ENCODE measurements around the gene SLC6A17.

GRCh38 chr1:110112143-110112542 is 38.2 kb upstream of the SLC6A17 start, which contains the start of gene UBL4B:
- TF ChIP-seq EZH2 (IDR thresholded peaks at IDR 0.05; ENCODE audit: borderline replicate concordance, low read depth, low read length, severe bottlenecking): no peak
- TF ChIP-seq, protein P1, sequence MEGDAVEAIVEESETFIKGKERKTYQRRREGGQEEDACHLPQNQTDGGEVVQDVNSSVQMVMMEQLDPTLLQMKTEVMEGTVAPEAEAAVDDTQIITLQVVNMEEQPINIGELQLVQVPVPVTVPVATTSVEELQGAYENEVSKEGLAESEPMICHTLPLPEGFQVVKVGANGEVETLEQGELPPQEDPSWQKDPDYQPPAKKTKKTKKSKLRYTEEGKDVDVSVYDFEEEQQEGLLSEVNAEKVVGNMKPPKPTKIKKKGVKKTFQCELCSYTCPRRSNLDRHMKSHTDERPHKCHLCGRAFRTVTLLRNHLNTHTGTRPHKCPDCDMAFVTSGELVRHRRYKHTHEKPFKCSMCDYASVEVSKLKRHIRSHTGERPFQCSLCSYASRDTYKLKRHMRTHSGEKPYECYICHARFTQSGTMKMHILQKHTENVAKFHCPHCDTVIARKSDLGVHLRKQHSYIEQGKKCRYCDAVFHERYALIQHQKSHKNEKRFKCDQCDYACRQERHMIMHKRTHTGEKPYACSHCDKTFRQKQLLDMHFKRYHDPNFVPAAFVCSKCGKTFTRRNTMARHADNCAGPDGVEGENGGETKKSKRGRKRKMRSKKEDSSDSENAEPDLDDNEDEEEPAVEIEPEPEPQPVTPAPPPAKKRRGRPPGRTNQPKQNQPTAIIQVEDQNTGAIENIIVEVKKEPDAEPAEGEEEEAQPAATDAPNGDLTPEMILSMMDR (IDR thresholded peaks at IDR 0.05; ENCODE audit: extremely low read depth in 1 of 2, insufficient read depth in 1 of 2, low read depth in 1 of 2, low read length in 2 of 2): no peak
- no peak for TF ChIP-seq POLR2A (IDR thresholded peaks at IDR 0.05; ENCODE audit: low read depth, low read length)
- no peak for TF ChIP-seq POLR2AphosphoS5 (IDR thresholded peaks at IDR 0.05; ENCODE audit: insufficient read depth, low read depth, low read length)
- no peak for TF ChIP-seq MYC (IDR thresholded peaks at IDR 0.05; ENCODE audit: low read depth, low read length)
- no peak for TF ChIP-seq MAX (IDR thresholded peaks at IDR 0.05; ENCODE audit: insufficient read depth, insufficient read length)
- TF ChIP-seq FOS (IDR thresholded peaks at IDR 0.05; ENCODE audit: borderline replicate concordance, insufficient read depth, low read length): no peak
